ENCODE data around the gene KRT12. TPM values are rescaled to one million over a fixed set of nuclear protein-coding genes. Genes with fewer than 3 reads are reported as not detected.

The KRT12 gene
- total RNA-seq, 4 donors from 2014 or later = not detected

- H3K4me3 ChIP-seq = no peak overlapping the region
- H3K9me3 ChIP-seq = no peaks in the 10 kb centered on the region
- DNase-seq (ENCODE audit: low spot score in 2 of 2) = no peak
- peaks cover 0 to 10% (median 0%) of the 10 kb centered on the region in 3 donors for H3K36me3 ChIP-seq
- no peak overlapping the region for H3K27ac ChIP-seq
- TF ChIP-seq, protein P1, sequence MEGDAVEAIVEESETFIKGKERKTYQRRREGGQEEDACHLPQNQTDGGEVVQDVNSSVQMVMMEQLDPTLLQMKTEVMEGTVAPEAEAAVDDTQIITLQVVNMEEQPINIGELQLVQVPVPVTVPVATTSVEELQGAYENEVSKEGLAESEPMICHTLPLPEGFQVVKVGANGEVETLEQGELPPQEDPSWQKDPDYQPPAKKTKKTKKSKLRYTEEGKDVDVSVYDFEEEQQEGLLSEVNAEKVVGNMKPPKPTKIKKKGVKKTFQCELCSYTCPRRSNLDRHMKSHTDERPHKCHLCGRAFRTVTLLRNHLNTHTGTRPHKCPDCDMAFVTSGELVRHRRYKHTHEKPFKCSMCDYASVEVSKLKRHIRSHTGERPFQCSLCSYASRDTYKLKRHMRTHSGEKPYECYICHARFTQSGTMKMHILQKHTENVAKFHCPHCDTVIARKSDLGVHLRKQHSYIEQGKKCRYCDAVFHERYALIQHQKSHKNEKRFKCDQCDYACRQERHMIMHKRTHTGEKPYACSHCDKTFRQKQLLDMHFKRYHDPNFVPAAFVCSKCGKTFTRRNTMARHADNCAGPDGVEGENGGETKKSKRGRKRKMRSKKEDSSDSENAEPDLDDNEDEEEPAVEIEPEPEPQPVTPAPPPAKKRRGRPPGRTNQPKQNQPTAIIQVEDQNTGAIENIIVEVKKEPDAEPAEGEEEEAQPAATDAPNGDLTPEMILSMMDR (IDR thresholded peaks at IDR 0.05) = no peak
- TF ChIP-seq POLR2A (IDR thresholded peaks at IDR 0.05) (no peak), EP300 (IDR thresholded peaks at IDR 0.05) (no peak)
- 82 to 91% methylated on average over 2 of the region's 2 CpGs for WGBS, 2 donors
- peaks cover 0 to 20% (median 0%) of the 10 kb centered on the region in 4 donors for H3K4me1 ChIP-seq
- H3K27me3 ChIP-seq = no peaks in the 10 kb centered on the region
Measured at GRCh38 chr17:40825599-40825998, 41.4 kb downstream of the KRT12 start.

DNA sequence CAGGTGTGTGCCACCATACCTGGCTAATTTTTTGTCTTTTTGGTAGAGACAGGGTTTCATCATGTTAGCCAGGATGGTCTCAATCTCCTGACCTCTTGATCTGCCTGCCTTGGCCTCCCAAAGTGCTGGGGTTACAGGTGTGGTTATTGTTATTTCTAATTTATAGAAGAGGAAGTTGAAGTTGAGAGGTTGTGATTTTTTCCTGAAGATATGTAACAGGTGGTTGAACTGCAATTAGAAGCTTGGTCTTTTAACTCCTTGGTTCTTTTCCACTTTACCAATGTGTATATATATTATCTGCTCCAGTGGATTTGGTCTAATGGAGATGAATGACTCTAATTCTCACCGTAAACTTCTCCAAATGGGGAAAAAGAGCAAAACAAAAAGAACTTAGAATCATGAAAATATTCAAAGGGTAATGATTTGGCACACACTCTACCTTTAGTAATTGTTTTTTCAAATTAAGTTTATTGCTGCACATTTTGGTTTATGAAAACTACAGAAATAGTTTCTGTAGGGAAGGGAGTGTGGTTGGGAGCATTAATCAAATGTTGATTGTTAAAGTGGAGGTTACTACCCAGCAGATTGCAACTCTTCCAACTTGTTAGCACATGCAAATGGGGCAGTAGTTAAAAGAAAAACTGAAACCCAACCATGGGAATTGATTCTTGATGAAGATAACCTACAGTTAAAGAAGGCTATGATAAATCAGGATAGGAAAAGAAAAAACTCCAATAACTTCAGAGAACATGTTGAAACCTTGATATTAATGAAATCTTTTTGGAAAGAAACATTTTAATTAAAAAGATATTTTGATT is 42.8 kb downstream of the KRT12 start:
- no peaks in the 10 kb centered on the region for H3K27me3 ChIP-seq
- no peaks in the 10 kb centered on the region for H3K9me3 ChIP-seq
- TF ChIP-seq, protein P1 (IDR thresholded peaks at IDR 0.05) = no peak
- no peak for TF ChIP-seq EP300 (IDR thresholded peaks at IDR 0.05)
- no peak for TF ChIP-seq POLR2A (IDR thresholded peaks at IDR 0.05)
- 91 to 96% methylated on average over 1 of the region's 1 CpG for WGBS, 2 donors
- H3K4me1 ChIP-seq = peaks cover 0 to 28% (median 4%) of the 10 kb centered on the region in 4 donors
- DNase-seq (ENCODE audit: low spot score in 2 of 2) = no peak
- H3K36me3 ChIP-seq = peaks cover 0 to 10% (median 0%) of the 10 kb centered on the region in 3 donors
- H3K27ac ChIP-seq = no peak overlapping the region
- no peak overlapping the region for H3K4me3 ChIP-seq

- H3K27ac ChIP-seq = no peak within 1 kb of the TSS
- H3K4me3 ChIP-seq = no peak within 1 kb of the TSS
- no peaks in the 10 kb centered on the region for H3K27me3 ChIP-seq
- peaks cover 0 to 13% (median 0%) of the 10 kb centered on the region in 3 donors for H3K36me3 ChIP-seq
- no peaks in the 10 kb centered on the region for H3K9me3 ChIP-seq
- TF ChIP-seq POLR2A (IDR thresholded peaks at IDR 0.05) = no peak
- TF ChIP-seq, protein P1 (IDR thresholded peaks at IDR 0.05) = no peak
- no peak for TF ChIP-seq EP300 (IDR thresholded peaks at IDR 0.05)
- WGBS, 2 donors = 90 to 95% methylated on average over 7 of the region's 7 CpGs
- no peak for DNase-seq (ENCODE audit: low spot score in 2 of 2)
- peaks cover 0 to 29% (median 10%) of the 10 kb centered on the region in 4 donors for H3K4me1 ChIP-seq
Measured at GRCh38 chr17:40822132-40822812, 44.8 kb downstream of the KRT12 start, which contains the start of gene KRT10. Gene KRT10, minus strand, starts transcription at chr17:40822614. Its CDS starts 29 bp downstream, at chr17:40822585.

- no peak overlapping the region for H3K27ac ChIP-seq
Measured at GRCh38 chr17:40821536-40821935, 45.5 kb downstream of the KRT12 start.

More at GRCh38 chr17:40821536-40821935, 45.5 kb downstream of the KRT12 start:
- H3K4me3 ChIP-seq = no peak overlapping the region
- no peaks in the 10 kb centered on the region for H3K27me3 ChIP-seq
- peaks cover 0 to 30% (median 10%) of the 10 kb centered on the region in 4 donors for H3K4me1 ChIP-seq
- TF ChIP-seq EP300 (IDR thresholded peaks at IDR 0.05) (no peak), POLR2A (IDR thresholded peaks at IDR 0.05) (no peak)
- TF ChIP-seq, protein P1 (IDR thresholded peaks at IDR 0.05) = no peak
- H3K36me3 ChIP-seq = peaks cover 0 to 20% (median 0%) of the 10 kb centered on the region in 3 donors
- DNase-seq (ENCODE audit: low spot score in 2 of 2) = no peak
- no peaks in the 10 kb centered on the region for H3K9me3 ChIP-seq
